ENCODE results near the gene WDR17. TPM values are rescaled to one million over a fixed set of nuclear protein-coding genes. Genes with fewer than 3 reads are reported as not detected.

Gene WDR17
- total RNA-seq, 1 donor from 2014 or later = under 0.01 TPM

Other genes starting within 250 kb of the WDR17 start
- not detected in 2 replicates for gene SPATA4, start 129.7 kb downstream of the WDR17 start, total RNA-seq
- not detected in 2 replicates for gene ASB5, start 203.4 kb downstream of the WDR17 start, total RNA-seq

All from lung microvascular endothelial cell (primary cell).